NCI-H128 (cell line): ENCODE data around the gene BRD1.
"Not testable (repeated sequence)": the region's sequence is repeated elsewhere in the genome, so short reads cannot be mapped to it uniquely, and the experiment has no call there.

Experiments
- DNase-seq: peaks from one replicate; lab custom pipeline; 2025; ENCODE audit not compliant: unreplicated experiment; lab: John Stamatoyannopoulos, UW

Gene BRD1

DNA sequence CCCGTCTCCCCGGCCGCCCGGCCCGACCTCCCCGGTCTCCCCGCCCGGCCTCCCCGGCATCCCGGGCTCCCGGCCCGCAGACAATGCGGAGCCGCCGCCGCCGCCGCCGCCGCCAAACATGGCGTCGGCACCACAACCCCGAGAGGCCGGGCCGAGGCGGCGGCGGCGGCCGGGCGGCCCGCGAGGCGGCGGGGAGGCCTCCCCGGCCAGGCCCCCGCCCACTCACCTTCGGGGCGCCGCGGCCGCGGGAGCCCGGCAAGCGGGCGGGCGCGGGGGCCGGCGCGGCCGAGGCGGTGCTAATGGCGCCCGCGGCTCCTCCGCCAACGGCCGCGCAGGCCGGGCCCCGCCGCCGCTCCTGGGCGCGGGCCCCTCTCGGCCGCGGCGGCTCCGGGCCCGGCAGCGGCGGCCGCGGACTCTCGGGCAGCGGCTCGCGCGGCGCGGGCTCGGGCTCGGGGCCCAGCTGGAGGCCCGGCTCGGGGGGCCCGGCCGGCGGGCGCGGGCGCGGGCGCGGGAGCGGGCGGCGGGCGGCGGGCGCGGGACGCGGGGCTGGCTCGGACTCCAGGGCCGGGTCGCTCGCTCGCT is 311 bp downstream of the BRD1 start:
- no peak for DNase-seq

DNA sequence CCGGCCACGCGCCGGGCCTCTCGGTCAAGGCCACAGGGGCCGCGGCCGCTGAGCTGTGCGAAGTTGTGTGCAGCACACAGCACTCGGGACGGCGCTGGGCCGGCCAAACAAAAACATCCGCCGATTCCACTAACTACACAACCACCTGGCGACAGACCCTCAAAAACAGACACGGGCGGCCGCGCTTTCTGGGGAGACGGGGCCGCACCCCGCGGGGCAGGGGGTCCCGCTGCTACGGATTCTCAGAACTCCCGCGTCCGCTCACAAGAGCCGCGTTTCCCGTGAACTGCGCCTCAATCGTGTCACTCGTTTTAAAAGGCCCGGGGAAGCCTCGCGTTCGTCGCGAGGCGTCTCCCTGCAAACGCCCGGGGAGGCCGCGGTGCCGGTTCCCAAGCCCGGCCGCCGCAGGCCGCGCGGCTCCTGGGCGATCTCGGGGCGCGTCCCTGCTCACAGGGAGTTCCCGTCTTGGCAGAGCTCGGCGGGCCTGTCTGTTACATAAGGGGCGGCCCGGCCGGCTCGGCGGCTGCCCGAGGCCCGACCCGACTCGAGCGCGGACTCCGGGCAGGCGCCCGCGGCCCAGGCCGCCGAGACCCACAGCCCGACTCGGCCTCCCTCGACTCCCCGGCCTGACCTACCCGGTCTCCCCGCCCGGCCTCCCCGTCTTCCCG is 936 bp downstream of the BRD1 start:
- DNase-seq, result no peak

GRCh38 chr22:49825944-49826602 is 1.6 kb downstream of the BRD1 start:
- DNase-seq, result no peak

DNA sequence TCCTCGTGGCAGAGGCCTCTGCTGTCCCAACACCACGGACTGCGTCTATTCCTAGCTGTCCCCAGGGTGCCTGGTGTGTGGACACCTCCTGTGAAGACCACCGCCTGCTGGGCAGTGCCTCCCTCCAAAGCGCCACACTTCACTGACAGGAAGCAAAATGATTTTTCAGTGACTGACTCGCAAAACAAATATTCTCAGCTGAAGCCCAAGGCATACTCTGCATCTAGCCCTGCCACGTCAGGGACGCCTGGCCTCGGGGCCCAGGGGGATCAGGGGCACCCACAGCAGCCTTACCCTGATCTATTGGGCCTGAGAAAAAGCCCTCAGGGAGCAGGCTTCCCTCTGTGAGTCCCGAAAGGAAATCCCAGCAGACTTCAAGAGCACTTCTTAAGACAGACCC is 2.2 kb downstream of the BRD1 start:
- DNase-seq, result no peak

DNA sequence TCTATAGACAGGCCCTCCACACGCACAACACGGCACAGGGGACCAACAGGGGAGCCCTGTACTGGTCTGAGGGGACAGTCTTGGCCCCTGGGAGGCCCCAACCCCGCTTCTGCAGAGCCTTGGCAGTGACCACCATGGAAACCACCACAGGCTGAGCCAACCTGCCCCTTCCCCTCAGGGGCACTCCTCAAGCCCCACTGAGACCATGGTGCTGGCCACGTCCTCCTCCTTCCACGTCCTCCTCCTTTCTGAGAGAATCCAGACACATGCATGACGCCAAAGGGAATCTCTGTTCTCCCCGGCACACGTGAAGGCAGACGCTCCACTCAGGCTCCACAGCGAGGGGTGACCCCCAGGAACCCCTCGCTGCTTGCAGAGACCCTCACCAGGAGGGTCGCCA is 2.7 kb downstream of the BRD1 start:
- no peak for DNase-seq

- DNase-seq, result no peak
Measured at GRCh38 chr22:49824185-49824925, 3.3 kb downstream of the BRD1 start.

DNA sequence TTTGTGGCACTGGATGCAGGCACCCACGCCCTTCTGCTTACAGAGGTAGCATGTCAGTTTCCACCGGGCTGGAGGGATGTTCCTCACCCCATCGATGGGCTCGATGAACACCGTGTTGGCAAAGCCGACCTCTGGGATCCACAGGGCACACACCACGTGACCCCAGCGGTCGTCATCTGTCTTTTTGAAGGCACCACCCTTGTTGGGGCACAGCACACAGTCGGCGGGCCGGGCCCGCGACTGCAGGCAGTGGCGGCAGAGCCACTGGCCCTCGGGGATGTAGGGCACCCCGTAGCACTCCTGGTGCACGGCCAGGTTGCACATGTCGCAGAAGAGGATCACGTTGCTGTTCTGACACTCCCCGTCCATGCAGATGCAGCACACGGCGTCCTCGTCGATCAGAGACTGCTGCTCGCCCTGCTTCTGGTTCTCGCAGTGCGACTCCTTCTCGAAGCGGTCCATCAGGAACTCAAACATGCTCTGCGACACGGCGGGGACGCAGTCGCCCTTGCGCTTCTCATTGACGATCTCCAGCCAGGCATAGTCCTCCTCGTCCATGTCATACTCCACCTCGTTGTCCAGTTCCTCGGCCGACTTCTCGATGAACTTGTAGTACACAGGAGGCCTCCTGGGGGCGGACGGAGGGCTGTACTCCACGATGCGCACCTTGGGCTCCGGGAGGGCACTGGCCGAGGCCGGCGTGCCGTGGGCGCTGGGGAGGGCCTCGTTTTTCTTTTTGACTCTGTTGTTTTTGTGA is 4.2 kb downstream of the BRD1 start:
- DNase-seq, result no peak

- DNase-seq, result not testable (repeated sequence)
Measured at GRCh38 chr22:49821741-49822140, 5.9 kb downstream of the BRD1 start.

- DNase-seq, result no peak
Measured at GRCh38 chr22:49820984-49821383, 6.7 kb downstream of the BRD1 start.

DNA sequence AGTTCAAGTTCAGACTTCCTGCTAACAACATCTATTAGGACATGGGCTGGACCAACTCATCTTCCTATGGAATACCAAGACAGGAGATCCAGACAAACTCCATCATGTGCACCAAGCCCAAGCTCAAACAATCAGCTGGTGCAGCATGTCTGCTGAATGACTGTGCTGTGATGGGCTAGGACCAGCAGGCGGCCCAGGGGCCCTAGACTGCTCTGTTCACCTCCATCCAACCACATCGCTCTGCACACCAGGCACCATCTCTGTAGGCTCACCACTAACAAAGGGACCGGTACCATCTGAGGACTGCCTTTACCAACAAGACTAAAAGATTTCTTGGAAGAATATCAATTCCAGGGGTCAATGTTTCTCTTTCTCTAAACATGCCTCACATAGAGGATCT is 10.3 kb downstream of the BRD1 start:
- DNase-seq, result no peak

- DNase-seq, result no peak
Measured at GRCh38 chr22:49815641-49816091, 12.0 kb downstream of the BRD1 start.

- DNase-seq, result no peak
Measured at GRCh38 chr22:49814856-49815255, 12.8 kb downstream of the BRD1 start.

GRCh38 chr22:49814164-49814686 is 13.4 kb downstream of the BRD1 start:
- no peak for DNase-seq

GRCh38 chr22:49812838-49813237 is 14.8 kb downstream of the BRD1 start:
- no peak for DNase-seq

DNA sequence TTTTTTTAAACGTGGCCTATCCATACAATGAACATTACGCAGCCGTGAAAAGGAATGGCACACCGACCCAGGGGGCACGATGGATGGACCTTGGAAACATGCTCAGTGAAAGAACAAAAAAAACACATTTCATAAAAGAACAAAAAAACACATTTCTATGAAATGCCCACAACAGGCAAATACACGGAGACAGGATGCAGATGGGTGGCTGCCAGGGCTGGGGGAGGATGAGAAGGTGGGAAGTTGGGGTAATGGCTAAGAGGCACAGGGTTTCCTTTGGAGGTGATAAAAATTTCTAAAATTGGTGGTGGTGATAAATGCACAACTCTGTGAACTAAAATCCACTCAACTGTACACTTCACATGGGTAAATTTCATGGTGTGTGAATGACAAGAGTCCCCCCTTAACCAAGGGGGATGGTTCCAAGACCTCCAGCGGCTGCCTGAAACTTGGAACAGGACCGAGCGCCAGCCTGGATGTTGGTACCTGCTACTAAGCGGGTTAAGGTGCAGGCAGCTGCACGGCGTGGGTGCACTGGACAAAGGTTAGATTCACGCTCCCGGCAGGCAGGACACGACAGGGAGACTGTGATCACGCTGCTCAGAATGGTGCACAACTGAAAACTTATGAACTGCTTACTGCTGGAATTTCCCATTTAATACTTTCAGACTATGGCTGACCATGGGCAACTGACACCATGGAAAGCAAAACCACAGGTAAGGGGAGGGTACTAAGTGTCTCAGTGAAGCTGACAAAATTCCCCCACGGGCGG is 16.5 kb downstream of the BRD1 start:
- no peak for DNase-seq

GRCh38 chr22:49810363-49811019 is 17.2 kb downstream of the BRD1 start:
- no peak for DNase-seq

DNA sequence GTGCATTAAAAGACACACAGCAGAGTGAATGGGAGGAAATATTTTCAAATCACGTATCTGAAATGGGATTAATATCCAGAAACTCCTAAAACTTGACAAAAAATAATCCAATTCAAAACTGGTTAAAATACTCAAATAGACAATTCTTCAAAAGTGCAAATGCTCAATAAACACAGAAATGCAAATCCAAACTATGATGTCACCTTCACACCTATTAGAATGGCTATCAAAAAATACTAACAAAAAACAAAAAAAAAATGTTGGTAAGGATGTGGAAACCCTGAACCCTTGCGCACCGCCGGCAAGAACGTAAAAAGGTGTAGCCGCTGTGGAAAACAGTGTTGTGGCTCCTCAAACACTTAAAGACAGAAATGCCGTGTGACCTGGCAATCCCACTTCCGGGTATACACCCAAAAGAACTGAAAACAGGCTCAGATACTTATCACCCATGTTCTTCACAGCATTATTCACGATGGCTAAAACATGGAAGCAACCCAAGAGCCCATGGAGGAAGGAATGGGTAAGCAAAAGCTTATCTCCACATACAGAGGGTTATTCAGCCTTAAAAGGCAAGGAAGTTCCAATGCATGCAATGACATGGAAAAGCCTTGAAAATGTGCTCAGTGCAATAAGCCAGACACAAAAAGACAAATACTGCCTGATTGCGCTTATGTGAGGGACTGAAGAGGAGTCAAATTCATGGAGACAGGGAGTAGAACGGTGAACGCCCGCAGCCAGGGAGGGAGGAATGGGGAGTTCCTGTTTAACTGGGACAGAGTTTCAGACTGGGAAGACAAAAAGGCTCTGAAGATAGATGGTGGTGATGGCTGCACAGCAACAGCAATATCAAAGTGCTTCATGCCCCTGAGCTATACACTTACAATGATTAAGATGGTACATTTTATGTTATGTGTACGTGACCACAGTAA is 19.6 kb downstream of the BRD1 start:
- no peak for DNase-seq

- DNase-seq, result no peak
Measured at GRCh38 chr22:49807129-49807528, 20.5 kb downstream of the BRD1 start.
